ENCODE results near the gene IGF2BP2. TPM values are rescaled to one million over a fixed set of nuclear protein-coding genes. Genes with fewer than 3 reads are reported as not detected.

Gene IGF2BP2
- total and polyA plus RNA-seq, 7 donors: 1.1 to 5.6 (median 2.3) TPM

DNA sequence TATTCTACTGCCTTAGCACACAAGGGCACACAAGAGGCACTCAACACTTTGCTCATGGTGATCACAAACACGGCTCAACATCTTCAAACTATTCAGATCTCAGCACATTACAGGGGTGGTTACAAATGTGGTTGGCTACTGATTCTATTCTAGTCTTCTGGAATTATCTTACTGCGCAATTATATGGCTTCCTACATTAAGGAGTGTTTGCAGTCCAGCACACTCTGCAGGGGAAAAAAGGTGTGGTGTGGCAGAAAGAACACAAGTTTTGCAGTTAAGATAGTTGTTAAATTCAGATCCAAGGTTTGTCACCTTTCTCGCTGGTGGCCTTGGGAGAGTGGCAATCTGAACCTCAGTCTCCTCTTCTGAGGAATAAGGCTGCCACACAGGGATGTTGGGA, 31.9 kb downstream of the IGF2BP2 start:
- Histone ChIP-seq H3K36me3 (ENCODE audit: insufficient read depth in 1 of 2, low read depth in 1 of 2) (no peaks in the 10 kb centered on the region), H3K27me3 (ENCODE audit: insufficient read depth in 3 of 3, low read length in 2 of 3) (no peaks in the 10 kb centered on the region), H3K27ac (no peak overlapping the region), H3K4me3 (no peak overlapping the region), H3K4me1 (no peaks in the 10 kb centered on the region), H3K9me3 (no peaks in the 10 kb centered on the region)
- no peak for DNase-seq
- TF ChIP-seq CTCF (IDR thresholded peaks at IDR 0.05): no peak
- no peak for ATAC-seq
- 92 to 95% (median 93%) methylated on average over 3 of the region's 3 CpGs for WGBS, 3 donors
- intact Hi-C loops (cut with DNase I): no loop called here

DNA sequence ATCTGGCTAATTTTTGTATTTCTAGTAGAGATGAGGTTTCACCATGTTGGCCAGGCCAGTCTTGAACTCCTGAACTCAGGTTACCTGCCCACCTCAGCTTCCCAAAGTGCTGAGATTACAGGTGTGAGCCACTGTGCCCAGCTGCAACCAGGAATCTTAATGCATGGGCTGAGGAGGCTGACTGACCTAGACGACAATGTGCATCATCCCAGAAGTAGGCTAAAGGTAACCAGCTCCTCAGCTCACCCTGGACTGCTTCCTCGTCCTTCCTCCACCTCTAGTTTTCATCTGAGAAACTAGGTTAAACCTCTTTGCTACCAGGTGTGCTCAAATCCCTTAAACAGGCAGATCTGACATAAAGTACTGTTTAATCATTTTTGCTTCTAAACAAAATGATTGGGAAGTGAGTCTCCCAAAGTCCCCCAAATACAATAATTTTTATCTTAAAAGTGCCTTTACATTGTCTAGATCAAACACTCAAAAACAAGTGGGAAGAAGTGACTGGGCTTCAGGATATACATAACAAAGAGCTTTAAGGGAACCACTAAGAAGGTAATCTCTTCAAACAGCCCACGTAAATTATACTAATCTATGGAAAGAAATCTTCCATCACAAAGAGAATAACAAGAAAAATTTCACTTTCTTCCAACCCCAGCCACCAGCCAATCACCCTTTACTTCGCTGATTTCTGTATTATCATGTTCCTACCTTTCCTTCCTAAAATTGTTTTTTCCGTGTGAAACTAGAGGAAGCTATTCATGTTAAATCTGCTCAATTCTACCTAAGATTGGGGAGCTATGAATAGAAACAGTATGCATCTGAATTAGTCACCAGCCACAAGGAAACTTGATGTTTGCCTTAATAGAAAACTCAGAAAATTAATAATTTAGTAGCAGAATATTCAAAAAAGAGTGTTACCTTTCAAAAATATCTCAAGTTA, 34.7 kb downstream of the IGF2BP2 start:
- 59 to 70% (median 63%) methylated on average over 5 of the region's 5 CpGs for whole genome bisulfite sequencing, 3 donors
- Histone ChIP-seq H3K27ac (no peak overlapping the region), H3K4me1 (no peaks in the 10 kb centered on the region), H3K36me3 (ENCODE audit: insufficient read depth in 1 of 2, low read depth in 1 of 2) (no peaks in the 10 kb centered on the region), H3K4me3 (no peak overlapping the region), H3K9me3 (no peaks in the 10 kb centered on the region), H3K27me3 (ENCODE audit: insufficient read depth in 3 of 3, low read length in 2 of 3) (no peaks in the 10 kb centered on the region)
- no peak for DNase-seq
- intact Hi-C loops (cut with DNase I): no loop called here
- no peak for ATAC-seq
- TF ChIP-seq CTCF (IDR thresholded peaks at IDR 0.05): no peak

DNA sequence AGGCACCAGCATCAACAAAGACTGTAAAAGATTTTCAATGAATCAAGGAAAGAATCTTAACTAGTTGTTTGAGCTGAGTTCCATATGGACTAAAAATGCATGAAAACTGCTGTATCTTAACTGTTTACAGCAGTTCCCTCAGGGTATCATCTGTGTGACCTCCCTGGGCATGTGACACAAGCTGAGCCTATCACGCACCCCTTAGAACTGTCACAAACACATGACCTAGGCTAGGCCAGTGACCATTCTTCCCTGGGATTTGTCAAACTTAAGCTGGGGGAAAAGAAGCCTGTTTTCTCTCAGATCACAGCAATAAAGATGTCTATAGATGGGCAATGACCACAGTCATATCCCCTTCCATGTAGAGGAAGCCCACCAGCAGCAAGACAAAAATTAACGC, 35.7 kb downstream of the IGF2BP2 start:
- ATAC-seq (no peak), DNase-seq (no peak)
- intact Hi-C loops (cut with DNase I): no loop called here
- Histone ChIP-seq H3K4me1 (no peaks in the 10 kb centered on the region), H3K27ac (no peak overlapping the region), H3K9me3 (no peaks in the 10 kb centered on the region), H3K4me3 (no peak overlapping the region), H3K36me3 (ENCODE audit: insufficient read depth in 1 of 2, low read depth in 1 of 2) (no peaks in the 10 kb centered on the region), H3K27me3 (ENCODE audit: insufficient read depth in 3 of 3, low read length in 2 of 3) (no peaks in the 10 kb centered on the region)
- 92 to 96% (median 96%) methylated on average over 2 of the region's 2 CpGs for WGBS, 3 donors
- no peak for TF ChIP-seq CTCF (IDR thresholded peaks at IDR 0.05)

DNA sequence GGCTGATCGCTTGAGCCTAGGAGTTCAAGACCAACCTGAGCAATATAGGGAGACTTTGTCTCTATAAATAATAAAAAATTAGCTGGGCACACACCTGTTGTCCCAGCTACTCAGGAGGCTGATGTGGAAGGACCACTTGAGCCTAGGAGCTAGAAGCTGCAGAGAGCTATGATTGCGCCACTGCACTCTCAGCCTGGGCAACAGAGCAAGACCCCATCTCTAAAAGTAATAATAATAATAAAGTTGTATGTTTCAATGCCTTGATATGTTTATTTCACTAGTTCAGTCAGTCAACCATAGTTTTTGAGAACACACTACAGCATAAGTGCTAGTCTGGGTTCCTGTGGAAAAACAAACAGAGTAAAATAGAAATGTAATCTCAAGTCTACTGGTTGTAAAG, 36.5 kb downstream of the IGF2BP2 start:
- no peaks in the 10 kb centered on the region for H3K9me3 ChIP-seq
- 98% methylated on average over 2 of the region's 2 CpGs for WGBS, 3 donors
- intact Hi-C loops (cut with DNase I): no loop called here
- H3K27ac ChIP-seq: no peak overlapping the region
- no peak for TF ChIP-seq CTCF (IDR thresholded peaks at IDR 0.05)
- no peaks in the 10 kb centered on the region for H3K36me3 ChIP-seq (ENCODE audit: insufficient read depth in 1 of 2, low read depth in 1 of 2)
- no peaks in the 10 kb centered on the region for H3K27me3 ChIP-seq (ENCODE audit: insufficient read depth in 3 of 3, low read length in 2 of 3)
- ATAC-seq (no peak), DNase-seq (no peak)
- H3K4me1 ChIP-seq: no peaks in the 10 kb centered on the region
- no peak overlapping the region for H3K4me3 ChIP-seq
